GM10847 (cell line): ENCODE data around the gene NKIRAS1.

Experiments
- POLR2A ChIP-seq: IDR thresholded peaks from 2 replicates; pipeline ENCODE4 v1.6.1; 2011; ENCODE audit not compliant: insufficient read length; ENCODE audit errors: extremely low read depth

NKIRAS1 gene

GRCh38 chr3:23945663-23945912 is 28.8 kb upstream of the NKIRAS1 start:
- TF ChIP-seq POLR2A: no peak

GRCh38 chr3:23944861-23945662 is 28.3 kb upstream of the NKIRAS1 start, which contains the start of gene NR1D2:
Gene NR1D2, plus strand, starts transcription at chr3:23945286. Its CDS starts 293 bp downstream, at chr3:23945579.
- peak; percentile 28 for TF ChIP-seq POLR2A

- TF ChIP-seq POLR2A: no peak
Observed at GRCh38 chr3:23944007-23944783, 27.4 kb upstream of the NKIRAS1 start.

- no peak for TF ChIP-seq POLR2A
Observed at GRCh38 chr3:23942546-23942945, 25.8 kb upstream of the NKIRAS1 start.

- no peak for TF ChIP-seq POLR2A
Observed at GRCh38 chr3:23941440-23941839, 24.6 kb upstream of the NKIRAS1 start.

- no peak for TF ChIP-seq POLR2A
Observed at GRCh38 chr3:23940775-23941174, 24.0 kb upstream of the NKIRAS1 start.

GRCh38 chr3:23938688-23939087 is 21.9 kb upstream of the NKIRAS1 start:
- TF ChIP-seq POLR2A: no peak

- no peak for TF ChIP-seq POLR2A
Observed at GRCh38 chr3:23937296-23937695, 20.5 kb upstream of the NKIRAS1 start.

- TF ChIP-seq POLR2A: no peak
Observed at GRCh38 chr3:23934253-23934652, 17.5 kb upstream of the NKIRAS1 start.

GRCh38 chr3:23932571-23932970 is 15.8 kb upstream of the NKIRAS1 start:
- TF ChIP-seq POLR2A: no peak

GRCh38 chr3:23931597-23931996 is 14.8 kb upstream of the NKIRAS1 start:
- no peak for TF ChIP-seq POLR2A

- TF ChIP-seq POLR2A: no peak
Observed at GRCh38 chr3:23928524-23928923, 11.7 kb upstream of the NKIRAS1 start.

GRCh38 chr3:23926736-23927135 is 9.9 kb upstream of the NKIRAS1 start:
- no peak for TF ChIP-seq POLR2A

- no peak for TF ChIP-seq POLR2A
Observed at GRCh38 chr3:23926246-23926645, 9.5 kb upstream of the NKIRAS1 start.

GRCh38 chr3:23923786-23924185 is 7.0 kb upstream of the NKIRAS1 start:
- TF ChIP-seq POLR2A: no peak

- TF ChIP-seq POLR2A: no peak
Observed at GRCh38 chr3:23921052-23921511, 4.3 kb upstream of the NKIRAS1 start.
